D721Med (cell line): ENCODE measurements around the gene SLC25A34.

Source experiments
- DNase-seq: peaks from one replicate; pipeline ENCODE4 v3.0.0; 2011; ENCODE audit warnings: low spot score; ENCODE audit not compliant: insufficient read length
- FAIRE-seq: peaks from 2 replicates; lab custom pipeline; 2011; peaks lifted over from hg19 to GRCh38; lab: Jason Lieb, UNC
- TF ChIP-seq, protein P1 (sequence below): IDR thresholded peaks from 2 replicates; pipeline ENCODE4 v1.5.1; 2012; ENCODE audit warnings: mild to moderate bottlenecking, control low read depth; ENCODE audit not compliant: insufficient read depth; ENCODE audit errors: missing control alignments

Gene SLC25A34

DNA sequence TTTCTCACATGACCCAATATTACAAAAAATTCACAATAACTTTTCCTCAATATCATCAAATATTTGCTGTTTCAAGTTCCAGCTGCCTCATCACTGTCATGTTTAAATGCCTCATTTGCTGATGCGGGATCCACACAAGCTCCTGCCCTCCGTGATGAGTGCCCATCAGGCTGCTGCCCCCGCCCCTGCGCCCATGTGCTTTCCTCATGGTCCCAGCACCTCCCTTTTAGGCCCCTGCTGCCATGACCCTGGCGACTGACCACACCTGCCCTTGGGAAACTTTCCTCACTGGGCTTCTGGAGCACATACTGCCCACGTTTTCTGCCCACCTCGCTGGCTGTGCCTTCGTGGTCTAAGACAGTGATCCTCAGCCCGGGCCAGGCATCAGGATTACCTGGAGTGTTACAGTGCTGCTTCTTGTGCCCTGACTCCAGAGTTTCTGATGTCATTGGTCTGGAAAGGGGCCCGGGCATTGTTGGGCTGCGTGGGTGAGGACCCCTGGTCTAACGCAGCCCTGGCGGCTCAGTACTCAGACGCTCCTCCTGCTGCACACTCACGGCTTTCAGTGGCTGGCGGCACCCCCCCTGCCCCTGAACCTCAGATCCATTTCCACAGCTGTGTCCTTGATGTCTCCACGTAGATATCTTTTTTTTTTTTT, 31.4 kb upstream of the SLC25A34 start:
- DNase-seq: no peak
- TF ChIP-seq, protein P1, sequence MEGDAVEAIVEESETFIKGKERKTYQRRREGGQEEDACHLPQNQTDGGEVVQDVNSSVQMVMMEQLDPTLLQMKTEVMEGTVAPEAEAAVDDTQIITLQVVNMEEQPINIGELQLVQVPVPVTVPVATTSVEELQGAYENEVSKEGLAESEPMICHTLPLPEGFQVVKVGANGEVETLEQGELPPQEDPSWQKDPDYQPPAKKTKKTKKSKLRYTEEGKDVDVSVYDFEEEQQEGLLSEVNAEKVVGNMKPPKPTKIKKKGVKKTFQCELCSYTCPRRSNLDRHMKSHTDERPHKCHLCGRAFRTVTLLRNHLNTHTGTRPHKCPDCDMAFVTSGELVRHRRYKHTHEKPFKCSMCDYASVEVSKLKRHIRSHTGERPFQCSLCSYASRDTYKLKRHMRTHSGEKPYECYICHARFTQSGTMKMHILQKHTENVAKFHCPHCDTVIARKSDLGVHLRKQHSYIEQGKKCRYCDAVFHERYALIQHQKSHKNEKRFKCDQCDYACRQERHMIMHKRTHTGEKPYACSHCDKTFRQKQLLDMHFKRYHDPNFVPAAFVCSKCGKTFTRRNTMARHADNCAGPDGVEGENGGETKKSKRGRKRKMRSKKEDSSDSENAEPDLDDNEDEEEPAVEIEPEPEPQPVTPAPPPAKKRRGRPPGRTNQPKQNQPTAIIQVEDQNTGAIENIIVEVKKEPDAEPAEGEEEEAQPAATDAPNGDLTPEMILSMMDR: no peak
- no peak for FAIRE-seq

DNA sequence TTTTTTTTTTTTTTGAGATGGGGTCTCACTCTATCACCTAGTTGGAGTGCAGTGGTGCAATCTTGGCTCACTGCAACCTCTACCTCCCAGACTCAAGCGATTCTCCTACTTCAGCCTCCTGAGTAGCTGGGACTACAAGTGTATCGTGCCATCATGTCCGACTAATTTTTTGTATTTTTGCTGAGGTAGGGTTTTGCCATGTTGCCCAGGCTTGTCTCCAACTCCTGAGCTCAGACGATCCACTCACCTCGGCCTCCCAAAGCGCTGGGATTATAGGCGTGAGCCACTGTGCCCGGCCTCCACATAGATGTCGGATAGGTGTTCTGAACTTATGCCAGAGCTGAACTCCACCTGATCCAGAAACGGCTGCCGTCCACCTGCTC, 30.9 kb upstream of the SLC25A34 start:
- no peak for FAIRE-seq
- no peak for DNase-seq
- TF ChIP-seq, protein P1: no peak

DNA sequence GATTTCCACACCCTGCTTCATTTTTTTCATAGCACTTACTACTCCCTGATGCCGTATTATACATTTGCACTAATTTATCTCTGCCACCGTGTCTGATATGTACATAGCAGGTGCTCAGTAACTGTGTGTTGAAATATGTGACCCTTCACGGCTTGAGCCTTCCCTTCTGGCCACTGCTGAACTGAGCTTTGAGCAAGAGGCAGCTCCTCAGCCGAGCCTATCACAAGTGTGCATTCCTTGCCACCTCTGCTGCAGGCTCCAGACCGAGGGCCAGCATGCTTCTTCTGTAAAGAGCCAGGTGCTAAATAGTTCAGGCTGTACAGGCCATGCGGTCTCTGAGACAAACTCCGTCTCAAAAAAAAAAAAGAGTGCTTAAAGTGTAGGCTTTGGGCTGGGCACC, 29.3 kb upstream of the SLC25A34 start:
- TF ChIP-seq, protein P1: no peak
- no peak for FAIRE-seq
- no peak for DNase-seq

DNA sequence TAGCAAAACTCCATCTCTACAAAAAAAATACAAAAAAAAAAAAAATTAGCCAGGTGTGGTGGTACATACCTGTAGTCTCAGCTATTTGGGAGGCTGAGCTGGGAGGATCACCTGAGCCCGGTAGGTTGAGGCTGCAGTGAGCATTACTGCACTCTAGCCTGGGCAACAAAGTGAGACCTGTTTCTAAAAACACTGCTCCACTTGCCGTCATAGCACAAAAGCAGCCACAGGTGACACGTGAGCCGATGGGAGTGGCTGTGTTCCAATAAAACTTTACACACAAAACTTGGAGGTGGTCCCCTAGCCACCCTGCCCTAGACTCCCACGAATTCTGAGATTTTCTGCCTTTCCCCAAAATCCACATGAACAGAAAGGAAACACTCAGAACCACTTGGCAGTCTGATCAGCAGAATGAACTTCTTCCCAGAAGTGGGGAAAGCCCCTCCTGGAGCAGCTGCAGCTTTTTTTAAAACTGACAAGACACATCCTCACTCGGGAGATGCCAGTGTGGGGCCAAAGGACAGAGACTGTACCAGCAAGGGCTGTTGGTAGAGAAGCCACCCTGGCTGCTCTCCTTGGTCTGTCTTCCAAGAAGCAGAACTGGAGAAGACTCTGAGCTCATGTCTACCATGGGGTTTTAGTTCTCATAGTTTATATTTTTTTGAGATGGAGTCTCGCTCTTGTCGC, 28.7 kb upstream of the SLC25A34 start:
- no peak for FAIRE-seq
- no peak for DNase-seq

DNA sequence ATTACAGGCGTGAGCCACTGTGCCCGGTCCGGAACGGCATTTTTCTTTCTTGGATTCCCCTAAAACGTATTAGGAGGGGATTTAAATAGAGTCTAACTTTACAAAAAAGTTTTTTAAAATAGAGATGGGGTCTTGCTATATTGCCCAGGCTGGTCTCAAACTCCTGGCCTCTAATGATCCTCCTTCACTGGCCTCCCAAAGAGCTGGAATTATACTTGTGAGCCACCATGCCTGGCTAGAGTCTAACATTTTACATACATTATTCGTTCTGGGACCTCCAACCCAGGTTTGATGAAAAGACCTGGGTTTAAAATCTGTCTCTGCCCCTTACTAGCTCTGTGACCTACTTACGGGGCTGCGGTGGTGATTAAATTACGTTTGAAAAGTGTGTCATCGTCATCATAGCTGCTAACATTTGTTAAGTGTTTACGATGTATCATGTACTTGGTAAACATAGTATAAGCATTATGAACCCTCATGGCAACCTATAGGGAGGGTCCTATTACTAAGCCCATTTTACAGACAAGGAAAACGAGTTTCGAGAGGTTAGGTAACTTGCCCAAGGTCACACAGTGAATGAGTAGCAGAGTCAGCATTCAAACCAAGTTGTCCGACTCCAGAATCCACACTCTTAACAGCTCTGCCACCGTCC, 27.4 kb upstream of the SLC25A34 start:
- no peak for DNase-seq
- no peak for FAIRE-seq

More for the DNA sequence above, 28.7 kb upstream of the SLC25A34 start:
- TF ChIP-seq, protein P1: no peak

DNA sequence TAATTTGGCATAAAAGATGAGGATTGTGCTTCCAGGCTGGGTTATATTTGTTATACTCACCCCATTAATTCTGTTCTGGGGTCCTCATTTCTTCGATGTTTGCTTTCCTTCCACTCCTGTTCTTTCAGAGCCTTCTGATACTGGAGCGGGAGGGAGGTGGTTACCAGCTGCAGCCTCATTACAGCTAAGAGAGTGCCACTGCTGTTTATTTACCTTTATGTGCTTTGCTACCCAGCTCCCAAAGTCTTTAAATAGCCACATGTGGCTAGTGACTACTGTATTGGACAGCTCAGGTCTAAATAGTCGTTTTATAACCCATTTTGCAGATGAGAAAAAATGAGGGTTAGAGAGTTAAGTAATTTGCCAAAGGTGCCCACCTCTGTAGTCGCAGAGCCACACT, 26.8 kb upstream of the SLC25A34 start:
- no peak for DNase-seq
- FAIRE-seq: no peak
- TF ChIP-seq, protein P1: no peak

More for the DNA sequence above, 27.4 kb upstream of the SLC25A34 start:
- TF ChIP-seq, protein P1: no peak
